Fibroblast of the aortic adventitia (primary cell): ENCODE data around the gene VSTM4. TPM values are rescaled to one million over a fixed set of nuclear protein-coding genes. Genes with fewer than 3 reads are reported as not detected.

ENCODE experiments used
- DNase-seq: peaks from one replicate; pipeline ENCODE4 v3.0.0-alpha.2; 2010; ENCODE audit warnings: low read depth
- H3K4me3 ChIP-seq: 2 replicates; pipeline ENCODE4 v1.5.1; 2011; ENCODE audit warnings: low read depth, mild to moderate bottlenecking, control low read depth, low read length, moderate library complexity
- CTCF ChIP-seq: IDR thresholded peaks from 2 replicates; pipeline ENCODE4 v1.5.1; 2011; ENCODE audit warnings: mild to moderate bottlenecking, low read length, control low read depth, inconsistent platforms; ENCODE audit not compliant: insufficient read depth
- total RNA-seq: library from RNA; depleted of rRNA; stranded (reverse); fragments of >200 nt; gene quantifications from 2 replicates; pipeline ENCODE4 v1.2.3, GENCODE V29; 2012; ENCODE audit warnings: low replicate concordance

VSTM4 gene
- total RNA-seq, 1 donor = 6.5 TPM

- DNase-seq = no peak
- no peak overlapping the region for H3K4me3 ChIP-seq
- no peak for TF ChIP-seq CTCF
Measured at GRCh38 chr10:49153115-49153514, 37.8 kb upstream of the VSTM4 start.

- TF ChIP-seq CTCF = no peak
- no peak overlapping the region for H3K4me3 ChIP-seq
- DNase-seq = no peak
Measured at GRCh38 chr10:49152663-49153062, 37.3 kb upstream of the VSTM4 start.

DNA sequence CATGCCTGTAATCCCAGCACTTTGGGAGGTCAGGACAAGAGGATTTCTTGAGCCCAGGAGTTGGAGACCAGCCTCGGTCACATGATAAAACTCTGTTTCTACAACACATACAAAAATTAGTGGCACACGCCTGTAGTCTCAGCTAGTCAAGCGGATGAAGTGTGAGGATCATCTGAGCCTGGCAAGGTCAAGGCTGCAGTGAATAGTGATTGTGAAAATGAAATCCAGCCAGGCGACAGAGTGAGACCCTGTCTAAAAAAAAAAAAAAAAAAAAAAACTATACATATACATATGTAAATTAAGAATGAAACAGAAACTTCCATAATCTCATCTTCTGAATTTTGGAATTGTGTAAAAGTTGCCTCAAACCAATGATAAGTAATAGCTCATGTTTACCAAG, 36.7 kb upstream of the VSTM4 start:
- TF ChIP-seq CTCF = no peak
- no peak for DNase-seq
- no peak overlapping the region for H3K4me3 ChIP-seq

DNA sequence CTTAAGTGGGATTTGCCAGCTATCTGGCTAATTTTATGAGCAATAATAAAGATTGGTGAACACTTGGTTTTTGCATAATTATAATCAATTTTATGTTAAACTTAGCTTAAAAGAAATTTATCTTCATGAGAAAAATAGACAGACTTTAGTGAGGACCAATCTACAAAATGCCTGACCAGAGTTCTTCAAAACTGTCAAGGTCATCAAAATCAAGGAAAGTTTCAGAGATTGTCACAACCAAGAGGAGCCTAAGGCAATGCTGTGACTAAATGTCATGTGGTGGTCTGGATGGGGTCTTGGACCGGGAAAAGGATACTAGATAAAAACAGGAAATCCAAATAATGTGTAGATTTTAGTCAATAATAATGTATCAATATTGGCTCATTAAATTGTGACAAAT, 36.2 kb upstream of the VSTM4 start:
- DNase-seq = no peak
- H3K4me3 ChIP-seq = no peak overlapping the region
- TF ChIP-seq CTCF = no peak

GRCh38 chr10:49151025-49151445, 35.7 kb upstream of the VSTM4 start:
- no peak for DNase-seq
- H3K4me3 ChIP-seq = no peak overlapping the region
- TF ChIP-seq CTCF = no peak

DNA sequence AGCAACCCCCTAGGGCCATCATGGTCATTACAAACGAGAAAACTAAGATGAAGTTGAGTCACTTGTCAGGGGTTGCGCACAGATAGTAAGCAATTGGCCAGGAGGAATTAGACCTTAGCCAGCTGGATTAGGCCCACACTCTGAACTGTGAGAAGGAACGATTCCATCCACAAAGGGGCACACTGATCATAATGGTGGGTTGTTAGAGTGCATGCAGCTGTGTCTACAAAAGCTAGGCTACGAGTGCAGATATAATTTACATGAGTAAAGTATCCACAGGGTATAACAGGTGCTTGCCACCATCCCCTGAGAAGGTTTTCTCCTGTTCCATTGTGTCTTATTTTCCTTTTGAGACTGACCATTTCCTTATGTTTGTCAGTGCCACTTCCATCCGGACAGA, 35.1 kb upstream of the VSTM4 start:
- no peak overlapping the region for H3K4me3 ChIP-seq
- no peak for TF ChIP-seq CTCF
- no peak for DNase-seq

DNA sequence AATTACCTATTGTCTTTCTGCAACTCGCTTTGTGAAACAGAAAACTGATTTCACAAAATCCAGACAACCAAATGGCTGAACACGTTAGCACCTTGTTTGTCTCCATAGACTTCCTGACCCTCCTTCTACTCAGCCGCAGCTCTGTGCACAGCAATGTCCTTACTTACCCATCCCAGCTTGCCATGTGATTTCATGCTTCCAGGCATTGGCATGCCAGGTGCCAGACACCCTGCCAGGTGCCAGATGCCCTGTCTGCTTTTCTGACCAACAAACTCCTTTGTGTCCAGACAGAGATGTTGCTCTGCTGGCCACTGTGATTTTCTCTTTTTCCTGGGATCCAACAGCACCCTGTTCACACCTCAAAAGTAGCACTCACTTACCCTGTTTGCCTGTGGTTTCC, 34.6 kb upstream of the VSTM4 start:
- DNase-seq = no peak
- no peak for TF ChIP-seq CTCF
- H3K4me3 ChIP-seq = no peak overlapping the region
